Urothelium cell line (cell line): ENCODE results near the gene TFIP11.

Experiments
- DNase-seq: peaks from one replicate; pipeline ENCODE4 v3.0.0; 2011; ENCODE audit warnings: low spot score, mixed read lengths
- FAIRE-seq: peaks from 2 replicates; lab custom pipeline; 2011; peaks lifted over from hg19 to GRCh38; lab: Jason Lieb, UNC

The TFIP11 gene

GRCh38 chr22:26514419-26515161 lies 2.3 kb upstream of the TFIP11 start:
- no peak for DNase-seq
- FAIRE-seq = no peak

- peak; percentile 84 for FAIRE-seq
Observed at GRCh38 chr22:26513838-26514237, 1.6 kb upstream of the TFIP11 start.

GRCh38 chr22:26508148-26508547 lies 4.1 kb downstream of the TFIP11 start:
- FAIRE-seq (no peak), DNase-seq (no peak)

More at GRCh38 chr22:26513838-26514237, 1.6 kb upstream of the TFIP11 start:
- no peak for DNase-seq

DNA sequence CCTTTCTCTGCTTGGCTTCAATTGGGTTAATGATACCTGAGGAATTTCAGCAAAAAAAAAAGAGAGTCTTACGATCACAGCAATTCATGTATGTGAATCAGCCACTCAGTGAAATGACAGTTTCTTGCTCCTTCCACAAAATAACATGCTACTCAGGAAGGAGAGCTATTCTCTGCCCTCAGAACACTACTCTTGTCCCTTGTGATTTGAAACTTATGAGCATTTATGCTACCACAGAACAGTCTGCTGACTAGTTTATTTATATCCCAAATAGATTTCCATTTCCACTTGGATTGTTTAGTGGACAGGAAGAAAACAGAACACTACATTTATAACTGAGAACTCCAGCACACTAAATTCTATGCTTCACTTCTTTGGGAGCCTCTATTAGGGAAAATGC lies 8.5 kb downstream of the TFIP11 start:
- FAIRE-seq (peak; percentile 40), DNase-seq (no peak)

GRCh38 chr22:26502688-26503561 lies 9.3 kb downstream of the TFIP11 start:
- peak; percentile 93 for FAIRE-seq

GRCh38 chr22:26501996-26502395 lies 10.3 kb downstream of the TFIP11 start:
- FAIRE-seq (no peak), DNase-seq (no peak)

More at GRCh38 chr22:26502688-26503561, 9.3 kb downstream of the TFIP11 start:
- DNase-seq = peak; percentile 71

GRCh38 chr22:26499188-26499703 lies 13.0 kb downstream of the TFIP11 start:
- DNase-seq (no peak), FAIRE-seq (peak; percentile 94)

GRCh38 chr22:26496456-26496855 lies 15.8 kb downstream of the TFIP11 start:
- FAIRE-seq (peak; percentile 82), DNase-seq (no peak)

DNA sequence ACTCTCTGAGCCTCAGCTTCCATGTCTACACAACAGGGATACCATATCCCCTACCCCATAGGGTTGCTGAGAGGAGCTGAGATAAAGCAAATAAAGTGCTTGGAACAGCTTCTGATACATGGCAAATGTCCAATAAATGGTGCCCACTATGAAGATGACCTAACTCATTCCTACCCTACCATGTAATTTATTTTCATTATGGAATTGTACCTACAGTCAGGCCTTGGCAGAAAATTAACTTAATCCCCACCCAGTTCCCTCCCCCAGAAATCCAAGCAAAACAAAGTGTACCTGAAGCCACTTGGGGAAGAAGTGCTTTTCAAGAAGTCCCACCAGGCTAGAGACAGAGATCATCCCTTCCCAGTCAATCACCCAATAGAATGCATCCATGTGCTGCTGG lies 17.8 kb downstream of the TFIP11 start:
- peak; percentile 67 for FAIRE-seq
- no peak for DNase-seq

- DNase-seq = no peak
- no peak for FAIRE-seq
Observed at GRCh38 chr22:26492220-26492619, 20.1 kb downstream of the TFIP11 start.

DNA sequence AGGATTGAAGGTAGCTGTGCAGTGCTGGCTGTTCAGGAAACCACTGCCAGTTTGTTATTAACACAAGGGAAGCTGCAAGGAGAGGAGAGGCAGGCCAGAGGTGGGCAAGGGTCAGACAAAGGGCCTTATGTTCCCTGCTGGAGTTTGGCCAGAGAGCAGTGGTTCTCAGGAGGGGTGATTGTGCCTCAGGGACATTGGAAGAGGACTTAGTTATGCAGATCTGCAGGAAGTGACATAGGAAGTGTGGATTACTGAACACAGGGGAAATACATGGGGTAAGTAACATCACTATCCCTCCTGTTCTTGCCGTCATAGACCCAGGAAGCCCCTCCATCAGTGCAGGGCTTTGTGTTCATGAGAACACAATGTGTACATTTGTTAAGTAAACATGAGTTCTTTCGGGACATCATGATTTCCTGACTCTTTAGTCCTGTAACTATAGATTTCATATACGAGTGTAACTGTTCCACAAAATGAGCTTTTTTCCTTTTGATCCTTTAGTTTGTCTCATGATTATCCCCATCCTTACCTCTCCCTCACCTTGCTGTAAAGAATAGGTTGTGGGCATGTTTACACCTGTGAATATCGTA lies 22.7 kb downstream of the TFIP11 start:
- no peak for FAIRE-seq
- no peak for DNase-seq

DNA sequence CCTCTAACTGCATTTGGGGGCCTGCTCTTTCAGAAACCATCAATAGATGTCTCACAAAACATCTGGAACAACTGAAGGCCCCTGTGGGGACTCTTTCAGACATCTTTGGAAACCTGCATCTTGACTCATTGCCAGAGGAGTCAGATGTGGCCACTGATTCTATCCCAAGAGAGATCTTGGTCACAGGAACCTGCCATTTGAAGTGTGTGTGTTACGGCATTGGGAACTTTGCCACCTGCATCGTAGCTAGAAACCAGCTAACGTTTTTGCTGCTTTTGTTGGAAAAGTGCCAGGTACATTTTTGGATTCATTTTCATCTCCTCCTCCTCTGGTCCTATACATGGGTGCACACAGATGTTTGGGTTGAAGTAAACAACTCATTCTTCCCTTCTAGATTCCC lies 24.3 kb downstream of the TFIP11 start:
- no peak for FAIRE-seq
- no peak for DNase-seq

DNA sequence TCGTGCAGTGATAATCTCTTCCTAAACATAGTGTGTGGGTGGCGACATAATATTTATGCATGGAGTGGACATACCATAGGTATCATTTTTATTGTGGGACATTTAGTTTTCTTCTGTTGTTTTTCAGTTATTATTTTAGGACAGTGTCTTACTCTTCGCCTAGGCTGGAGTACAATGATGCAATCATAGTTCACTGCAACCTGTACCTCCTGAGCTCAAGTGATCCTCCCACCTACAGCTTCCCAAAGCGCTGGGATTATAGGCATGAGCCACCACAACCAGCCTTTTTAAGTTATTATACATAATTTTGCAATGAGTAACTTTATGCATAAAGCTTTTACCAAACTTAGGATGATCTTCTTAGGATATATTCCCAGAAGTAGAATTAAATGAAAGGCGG lies 25.9 kb downstream of the TFIP11 start:
- FAIRE-seq = no peak
- DNase-seq = no peak

DNA sequence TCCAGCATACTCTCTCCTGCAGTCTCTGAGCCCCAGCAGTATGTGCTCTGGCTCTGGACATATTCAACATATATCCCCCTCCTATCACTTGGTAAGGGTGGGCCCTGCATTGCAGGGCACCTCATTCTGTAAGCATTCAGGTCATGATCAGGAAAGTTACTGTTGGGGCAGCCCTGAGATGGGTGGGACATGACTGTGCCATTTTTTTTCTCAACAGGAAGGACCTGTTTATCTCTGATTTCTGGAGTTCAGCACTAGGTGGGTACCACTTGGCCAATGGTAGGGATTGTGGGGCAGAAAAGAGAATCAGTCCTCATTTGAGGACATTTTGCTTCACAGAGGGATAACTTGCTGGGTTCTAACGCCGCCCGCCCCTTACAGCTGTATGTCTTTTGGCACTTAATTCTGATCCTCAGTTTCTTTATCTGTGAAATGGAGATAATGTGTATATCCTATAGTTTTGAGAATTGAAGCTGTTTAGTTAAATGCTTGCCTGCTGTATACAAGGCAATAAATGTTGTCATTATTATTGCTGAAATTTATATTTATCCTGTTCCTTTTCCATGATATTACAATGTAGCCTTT lies 26.4 kb downstream of the TFIP11 start:
- FAIRE-seq (no peak), DNase-seq (no peak)

DNA sequence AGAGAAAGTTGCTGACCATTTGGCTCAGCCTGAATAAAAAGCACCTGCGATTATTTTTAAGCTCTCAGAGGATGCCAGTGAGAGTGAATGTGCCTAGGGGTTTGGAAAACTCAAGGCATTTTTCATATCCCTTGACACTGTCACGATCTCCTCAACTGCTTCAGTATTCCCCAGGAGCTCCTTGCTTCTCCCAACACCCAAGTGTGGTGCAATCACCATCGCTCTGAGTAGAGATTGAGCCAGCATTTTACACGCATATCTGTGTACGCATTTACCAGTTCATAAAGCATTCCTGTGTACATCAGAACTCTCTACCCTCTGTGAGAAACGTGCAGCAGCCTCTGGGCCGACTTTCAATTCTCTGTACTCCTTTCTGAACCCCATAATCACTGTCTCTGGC lies 27.3 kb downstream of the TFIP11 start:
- DNase-seq (no peak), FAIRE-seq (no peak)

DNA sequence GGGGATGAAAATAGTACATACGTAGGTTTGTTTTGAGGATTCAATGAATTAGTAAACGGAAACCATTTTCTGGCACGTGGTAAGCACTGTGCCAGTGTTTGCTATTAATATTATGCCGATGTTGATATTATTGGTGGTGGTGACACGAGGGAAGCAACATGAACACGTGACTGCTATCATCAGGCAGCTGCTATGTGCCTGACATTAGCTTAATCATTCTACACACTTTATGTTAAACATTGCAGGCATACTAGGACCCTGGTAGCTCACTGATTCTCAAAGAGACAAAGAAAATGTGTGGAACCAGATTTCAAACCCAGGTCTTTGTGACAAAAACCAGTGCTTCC lies 27.9 kb downstream of the TFIP11 start:
- no peak for DNase-seq
- FAIRE-seq = no peak

DNA sequence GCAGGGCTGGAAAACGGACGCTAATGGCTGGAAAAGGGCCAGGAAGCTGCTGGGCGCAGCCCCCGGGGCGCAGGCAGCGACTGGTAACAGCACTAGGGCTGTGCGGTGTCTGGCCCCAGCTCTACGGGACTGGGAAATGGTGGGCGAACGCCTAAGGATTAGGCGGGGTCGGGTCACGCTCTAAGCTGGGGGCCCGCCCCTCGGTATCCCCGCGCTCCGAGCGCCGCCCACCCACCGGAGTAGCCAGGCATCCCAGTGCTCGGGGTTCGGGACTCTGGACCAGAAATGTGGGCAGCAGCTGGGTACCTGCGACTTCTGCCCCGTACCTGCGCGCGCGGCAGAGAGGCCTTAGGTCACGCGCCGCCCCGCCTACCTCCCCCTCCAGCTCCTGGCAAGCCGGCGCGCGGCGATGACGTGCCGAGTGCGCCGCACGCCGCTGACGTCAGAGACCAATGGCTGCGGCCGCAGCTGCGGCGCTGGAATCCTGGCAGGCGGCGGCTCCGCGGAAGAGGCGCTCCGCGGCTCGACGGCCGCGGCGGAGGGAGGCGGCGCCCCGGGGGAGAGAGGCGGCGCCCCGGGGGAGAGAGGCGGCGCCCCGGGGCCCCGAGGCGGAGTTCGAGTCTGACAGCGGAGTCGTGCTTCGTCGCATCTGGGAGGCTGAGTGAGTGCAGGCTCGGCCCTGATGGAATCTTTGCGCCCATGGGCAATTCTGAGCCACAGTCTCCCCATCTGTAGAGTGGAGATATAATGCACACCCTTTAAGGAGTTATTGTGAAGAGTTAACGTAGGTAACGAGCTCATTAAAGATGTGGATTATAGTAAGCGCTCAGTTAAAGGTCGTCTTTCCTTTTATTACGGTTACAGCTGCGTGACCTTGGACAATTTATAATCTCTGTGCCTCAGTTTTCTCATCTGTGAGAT lies 28.6 kb downstream of the TFIP11 start, which contains the start of the genes HPS4 and SRRD:
HPS4 (minus strand) TSS at position 345 of the 921 bp plus-strand sequence. CDS start 2,021 bp downstream, outside the sequence.
SRRD (plus strand) TSS at position 439 of the 921 bp plus-strand sequence; CDS start at position 453, 14 bp downstream.
- DNase-seq (peak; percentile 99), FAIRE-seq (peak; percentile 100)

DNA sequence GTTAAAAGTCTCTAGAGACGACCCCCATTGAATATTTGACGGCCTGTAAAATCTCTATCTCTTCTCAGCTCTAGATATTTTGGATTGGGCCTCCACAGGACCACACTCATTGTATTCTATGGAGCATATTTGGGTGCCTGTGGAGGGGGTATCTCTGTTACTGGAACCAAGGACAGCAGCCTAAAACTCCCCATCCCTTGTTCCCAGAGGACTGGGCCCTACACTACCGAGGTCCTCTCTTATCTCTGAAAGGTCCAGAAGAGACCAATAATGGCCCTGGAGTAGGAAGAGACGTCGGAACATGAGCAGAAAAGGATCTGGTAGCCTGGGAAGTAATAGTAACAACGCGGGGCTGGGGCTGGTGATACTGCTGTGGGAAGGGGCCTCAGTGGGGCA lies 29.2 kb downstream of the TFIP11 start:
- DNase-seq (no peak), FAIRE-seq (no peak)

DNA sequence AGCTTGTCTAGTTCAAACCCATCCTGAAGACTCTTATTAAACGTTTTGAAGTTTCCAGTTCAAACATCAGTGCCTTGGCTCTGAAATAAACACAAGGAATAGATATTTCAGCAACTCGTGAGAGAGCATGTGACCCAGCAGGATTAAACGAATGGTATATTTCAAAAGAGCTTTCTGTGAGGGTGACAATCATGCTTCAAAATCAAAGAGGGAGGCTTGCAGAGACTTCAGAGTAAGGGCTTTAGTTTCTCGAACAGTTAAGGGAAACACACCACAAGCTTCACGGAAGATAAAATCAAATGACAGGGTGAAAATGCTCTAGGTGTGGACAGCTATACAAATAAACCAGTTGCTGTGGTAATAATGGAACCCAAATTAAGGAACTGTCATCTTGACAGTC lies 30.1 kb downstream of the TFIP11 start:
- no peak for DNase-seq
- no peak for FAIRE-seq

- FAIRE-seq = no peak
- no peak for DNase-seq
Observed at GRCh38 chr22:26481694-26482093, 30.6 kb downstream of the TFIP11 start.
